Transverse colon (tissue), 4 donors: ENCODE data around the gene NHERF1. TPM values are rescaled to one million over a fixed set of nuclear protein-coding genes. Genes with fewer than 3 reads are reported as not detected.

ENCODE experiments used
- DNase-seq: peaks from one replicate; pipeline ENCODE4 v3.0.0-alpha.2; 2019
- H3K27ac ChIP-seq, 4 donors: fragments of 200-600 bp; sonication (generic); 2 replicates each; pipeline ENCODE4 v1.5.1; 2016 to 2018; ENCODE audit warnings: inconsistent platforms in 4 of 4
- H3K27me3 ChIP-seq: fragments of 200-600 bp; sonication (generic); 2 replicates; pipeline ENCODE4 v1.5.1; 2017; ENCODE audit warnings: inconsistent platforms
- H3K36me3 ChIP-seq, 4 donors: fragments of 200-600 bp; sonication (generic); 2 replicates each; pipeline ENCODE4 v1.5.1; 2017 to 2019; ENCODE audit warnings: inconsistent platforms in 4 of 4
- H3K4me1 ChIP-seq, 4 donors: fragments of 200-600 bp; sonication (generic); 2 replicates each; pipeline ENCODE4 v1.5.1; 2017 to 2020; ENCODE audit warnings: inconsistent platforms in 4 of 4
- H3K4me3 ChIP-seq, 4 donors: fragments of 200-600 bp; sonication (generic); 1 replicate in 1 of 4; 2 replicates in 3 of 4; pipeline versions ENCODE4 v1.5.1 to v1.6.1; 2017 to 2019; ENCODE audit warnings: inconsistent platforms in 4 of 4
- H3K9me3 ChIP-seq, 2 donors: fragments of 200-600 bp; sonication (generic); 2 replicates each; pipeline ENCODE4 v1.5.1; 2017 to 2019; ENCODE audit warnings: inconsistent platforms in 2 of 2
- CTCF ChIP-seq, 5 experiments: fragments of 200-600 bp in 3 of 5; fragments of 450-650 bp in 2 of 5; sonication (generic) in 3 of 5; IDR thresholded peaks; 1 replicate in 2 of 5; 2 replicates in 3 of 5; pipeline ENCODE4 v1.5.1; 2016 to 2017; ENCODE audit warnings: antibody characterized with exemption in 5 of 5, inconsistent platforms in 3 of 5, mild to moderate bottlenecking in 2 of 5, moderate library complexity in 1 of 5
- EP300 ChIP-seq: sonication (generic); formaldehyde crosslinking; IDR thresholded peaks from one replicate; pipeline ENCODE4 v1.6.1; 2017; ENCODE audit warnings: antibody characterized with exemption, low read depth
- POLR2A ChIP-seq: fragments of 450-650 bp; IDR thresholded peaks from one replicate; pipeline ENCODE4 v1.6.1; 2016; ENCODE audit warnings: antibody characterized with exemption, mild to moderate bottlenecking, moderate library complexity
- POLR2AphosphoS5 ChIP-seq, 3 donors: sonication (generic); formaldehyde crosslinking; IDR thresholded peaks; one replicate each; pipeline ENCODE4 v1.6.1; 2016; ENCODE audit warnings: antibody characterized with exemption in 3 of 3
- WGBS, 2 donors: methylation state at CpG; one replicate each; pipeline ENCODE4 v1.1.5; 2018; ENCODE audit warnings: low coverage in 1 of 2; 5-methylcytosine and 5-hydroxymethylcytosine counted together
- in situ Hi-C, 4 donors: fragments of 200-750 bp; cut with MboI; loops; one replicate each; pipeline versions ENCODE4 v1.15.0 to v1.15.1; 2017; ENCODE audit warnings: low sequenced_read_pairs in 3 of 4, low pct_ligation_motif_present in 1 of 4, low pct_unique_long_range_greater_than_20kb in 1 of 4
- intact Hi-C: fragments of 100-400 bp; cut with DNase I; formaldehyde crosslinking; loops from one replicate; pipeline ENCODE4 v1.15.1; 2023; ENCODE audit warnings: low total_unique reads
- total RNA-seq, 4 donors: library from RNA; depleted of rRNA; stranded (reverse); fragments of >200 nt; gene quantifications; one replicate each; pipeline ENCODE4 v1.1.0, GENCODE V29; 2016

Gene NHERF1
- total RNA-seq, 4 donors from 2014 or later: 118 to 463 (median 233) TPM

GRCh38 chr17:74798239-74798707 lies 49.8 kb downstream of the NHERF1 start:
- intact Hi-C loops (no loop called here), in situ Hi-C loops (loop anchor here in 1 of 4 donors (10.0 kb wide), 1 partner anchor 67 kb away; no protein-coding TSS in a partner anchor)
- peaks cover 0 to 28% (median 5%) of the 10 kb centered on the region in 4 donors for H3K36me3 ChIP-seq

GRCh38 chr17:74799097-74799496 lies 50.7 kb downstream of the NHERF1 start:
- no peaks in the 10 kb centered on the region for H3K4me1 ChIP-seq
- peaks cover 0 to 21% (median 5%) of the 10 kb centered on the region in 4 donors for H3K36me3 ChIP-seq
- H3K27me3 ChIP-seq: no peaks in the 10 kb centered on the region
- DNase-seq: no peak
- no peak for TF ChIP-seq EP300
- no peak for TF ChIP-seq CTCF (IDR thresholded peaks at IDR 0.05)
- TF ChIP-seq POLR2A: no peak
- TF ChIP-seq POLR2AphosphoS5 (IDR thresholded peaks at IDR 0.05): no peak
- no peaks in the 10 kb centered on the region for H3K9me3 ChIP-seq
- intact Hi-C loops: no loop called here
- WGBS, 2 donors: 98% methylated on average over 14 of the region's 14 CpGs; no CpG with 5 or more reads in 1 of the 2 donors
- no peak overlapping the region for H3K4me3 ChIP-seq
- in situ Hi-C loops: loop anchor here in 1 of 4 donors (10.0 kb wide), 1 partner anchor 66 kb away; no protein-coding TSS in a partner anchor
- no peak overlapping the region for H3K27ac ChIP-seq

More at GRCh38 chr17:74798239-74798707, 49.8 kb downstream of the NHERF1 start:
- H3K27me3 ChIP-seq: no peaks in the 10 kb centered on the region
- H3K9me3 ChIP-seq: no peaks in the 10 kb centered on the region
- no peak for DNase-seq
- H3K4me1 ChIP-seq: no peaks in the 10 kb centered on the region
- no peak overlapping the region for H3K4me3 ChIP-seq
- no peak for TF ChIP-seq CTCF (IDR thresholded peaks at IDR 0.05)
- no peak for TF ChIP-seq POLR2AphosphoS5 (IDR thresholded peaks at IDR 0.05)
- TF ChIP-seq POLR2A: no peak
- TF ChIP-seq EP300: no peak
- WGBS, 2 donors: 86% methylated on average over 8 of the region's 8 CpGs; no CpG with 5 or more reads in 1 of the 2 donors
- no peak overlapping the region for H3K27ac ChIP-seq

GRCh38 chr17:74800531-74800930 lies 52.1 kb downstream of the NHERF1 start:
- 95% methylated on average over 7 of the region's 7 CpGs; no CpG with 5 or more reads in 1 of the 2 donors for WGBS, 2 donors
- Histone ChIP-seq H3K9me3 (no peaks in the 10 kb centered on the region), H3K27me3 (no peaks in the 10 kb centered on the region), H3K27ac (no peak overlapping the region), H3K4me1 (peaks cover 0 to 5% (median 0%) of the 10 kb centered on the region in 4 donors), H3K36me3 (peaks cover 0 to 8% (median under 1%) of the 10 kb centered on the region in 4 donors), H3K4me3 (no peak overlapping the region)
- in situ Hi-C loops (loop anchor here in 1 of 4 donors (5.0 kb wide), 1 partner anchor 47 kb away; no protein-coding TSS in a partner anchor), intact Hi-C loops (no loop called here)
- no peak for DNase-seq
- TF ChIP-seq POLR2A (no peak), CTCF (IDR thresholded peaks at IDR 0.05) (no peak), POLR2AphosphoS5 (IDR thresholded peaks at IDR 0.05) (no peak), EP300 (no peak)

- no peak overlapping the region for H3K27ac ChIP-seq
- intact Hi-C loops (no loop called here), in situ Hi-C loops (loop anchor here in 1 of 4 donors (5.0 kb wide), 1 partner anchor 45 kb away; no protein-coding TSS in a partner anchor)
- H3K27me3 ChIP-seq: no peaks in the 10 kb centered on the region
- no peak for TF ChIP-seq POLR2AphosphoS5 (IDR thresholded peaks at IDR 0.05)
- no peak for TF ChIP-seq CTCF (IDR thresholded peaks at IDR 0.05)
- TF ChIP-seq EP300: no peak
- no peak for TF ChIP-seq POLR2A
- WGBS, 2 donors: 94 to 95% methylated on average over 4 to 8 of the region's 8 CpGs
- H3K9me3 ChIP-seq: no peaks in the 10 kb centered on the region
- peaks cover 0 to 5% (median 0%) of the 10 kb centered on the region in 4 donors for H3K4me1 ChIP-seq
- no peak overlapping the region for H3K4me3 ChIP-seq
- H3K36me3 ChIP-seq: no peaks in the 10 kb centered on the region
- no peak for DNase-seq
Measured at GRCh38 chr17:74801896-74802295, 53.5 kb downstream of the NHERF1 start.
